Measurements from ENCODE around the gene ABO.

- TF ChIP-seq SREBF2 (IDR thresholded peaks at IDR 0.05; ENCODE audit: low read length) (no peak), CTCF (IDR thresholded peaks at IDR 0.05 in 2 of 3, conservative IDR thresholded peaks at IDR 0.05 in 1 of 3; ENCODE audit: control insufficient read depth in 2 of 3, extremely low read depth in 1 of 3, insufficient read depth in 1 of 3, low read depth in 3 of 3, low read length in 3 of 3) (no peak), SP1 (IDR thresholded peaks at IDR 0.05; ENCODE audit: low read depth, low read length) (no peak), NKRF (conservative IDR thresholded peaks at IDR 0.05) (no peak), CHD2 (IDR thresholded peaks at IDR 0.05; ENCODE audit: borderline replicate concordance, low read depth, low read length) (no peak), SRF (IDR thresholded peaks at IDR 0.05; ENCODE audit: low read depth in 2 of 2, low read length in 2 of 2) (no peak), CREB1 (IDR thresholded peaks at IDR 0.05; ENCODE audit: low read depth) (no peak), CREM (IDR thresholded peaks at IDR 0.05; ENCODE audit: low read depth) (no peak)
Measured at GRCh38 chr9:133251773-133252172, 23.2 kb downstream of the ABO start.

All from GM12878 (cell line).